ENCODE measurements around the gene ATXN1. TPM values are rescaled to one million over a fixed set of nuclear protein-coding genes. Genes with fewer than 3 reads are reported as not detected.

ATXN1 gene
- total and polyA plus RNA-seq, 2 of the 8 experiments (the other 6 are each of a cell fraction or from before 2014, with no cell fraction given) = 1.6 to 4.0 TPM

DNA sequence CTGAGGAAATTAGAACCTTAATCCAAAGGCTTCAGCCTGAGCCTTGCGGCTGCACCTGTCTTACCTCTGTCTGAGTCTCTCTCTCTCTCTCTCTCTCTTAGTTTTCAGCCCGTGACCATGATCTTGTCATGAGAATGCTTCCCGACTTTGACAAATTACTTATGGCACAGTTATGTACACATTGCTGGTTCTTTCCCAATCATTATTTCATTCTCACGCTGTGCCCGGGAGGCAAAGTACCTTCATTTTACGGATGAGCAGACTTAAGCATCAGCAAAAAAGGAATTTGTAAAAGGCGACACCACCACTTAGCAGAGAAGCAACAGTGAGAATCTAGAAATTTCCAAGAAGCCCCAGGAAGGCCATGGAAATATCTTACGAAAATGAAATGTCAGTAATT is 468.3 kb downstream of the ATXN1 start:
- Histone ChIP-seq H3K4me3 (ENCODE audit: extremely low read depth in 1 of 4, insufficient read depth in 2 of 4, low read depth in 3 of 4, low read length in 4 of 4) (no peak overlapping the region), H3K79me2 (ENCODE audit: control insufficient read depth in 1 of 2, insufficient read depth in 2 of 2, low read length in 2 of 2) (no peaks in the 10 kb centered on the region), H3K56ac (replicated peaks; ENCODE audit: insufficient read length, low read depth, low read length) (no peak overlapping the region), H3K18ac (ENCODE audit: extremely low read depth, low read length) (no peak overlapping the region), H2AFZ (ENCODE audit: low read length) (no peak overlapping the region), H4K5ac (ENCODE audit: insufficient read length, low read depth, low read length) (no peak overlapping the region), H2BK15ac (ENCODE audit: low read length) (no peak overlapping the region), H3K9me3 (ENCODE audit: insufficient read depth in 2 of 2, low read depth in 1 of 2, low read length in 1 of 2) (no peaks in the 10 kb centered on the region; a peak in 1 of 4 replicates), H2BK5ac (ENCODE audit: low read depth, low read length) (no peak overlapping the region), H4K20me1 (replicated peaks in 1 of 2; ENCODE audit: control insufficient read depth in 1 of 2, insufficient read depth in 2 of 2, low read length in 2 of 2) (no peaks in the 10 kb centered on the region), H3K4ac (replicated peaks; ENCODE audit: insufficient read length, low read depth, low read length) (no peak overlapping the region), H4K8ac (ENCODE audit: extremely low read depth, insufficient read depth, low read length) (no peak overlapping the region), H3K23me2 (ENCODE audit: low read depth, low read length) (no peaks in the 10 kb centered on the region), H3K14ac (ENCODE audit: insufficient read length) (no peak overlapping the region), H2AK5ac (ENCODE audit: low read depth, low read length) (no peak overlapping the region), H3K23ac (ENCODE audit: insufficient read length) (no peak overlapping the region), H3K36me3 (ENCODE audit: control insufficient read depth in 2 of 4, insufficient read depth in 4 of 4, low read length in 3 of 4) (no peaks in the 10 kb centered on the region), H3K4me1 (replicated peaks in 1 of 4; ENCODE audit: control insufficient read depth in 3 of 4, insufficient read depth in 4 of 4, low read length in 3 of 4) (0 out of 7 replicates have a peak, but pooled peaks cover 0 to 2% (median 0%) of the 10 kb centered on the region in 4 experiments), H3K79me1 (ENCODE audit: low read depth, low read length) (no peaks in the 10 kb centered on the region), H2BK12ac (ENCODE audit: low read depth, low read length) (no peak overlapping the region), H3K27ac (ENCODE audit: low read depth, low read length) (no peak overlapping the region), H4K91ac (replicated peaks; ENCODE audit: insufficient read length, low read length) (no peak overlapping the region), H3K27me3 (replicated peaks in 1 of 4; ENCODE audit: control insufficient read depth in 3 of 4, extremely low read depth in 1 of 4, insufficient read depth in 3 of 4, low read length in 3 of 4) (no peaks in the 10 kb centered on the region), H2BK20ac (ENCODE audit: low read length) (no peak overlapping the region), H3K4me2 (ENCODE audit: insufficient read depth in 1 of 2, low read depth in 2 of 2, low read length in 2 of 2) (no peak overlapping the region), H2BK120ac (replicated peaks; ENCODE audit: low read depth, low read length) (no peak overlapping the region), H3K9ac (replicated peaks in 1 of 4; ENCODE audit: extremely low read depth in 1 of 4, low read depth in 3 of 4, low read length in 3 of 4) (no peak overlapping the region)
- DNase-seq (ENCODE audit: low read depth in 1 of 2, low spot score in 2 of 2) (no peak), FAIRE-seq (no peak)
- ChIA-PET CTCF (ENCODE audit: partially characterized antibody) (interaction anchor here (1.1 to 3.2 kb wide), 2 partner anchors 16 to 40 kb away, joined by 3 to 18 read pairs; no protein-coding TSS in a partner anchor), POLR2A (ENCODE audit: partially characterized antibody) (no interaction called here)
- WGBS, 2 experiments (ENCODE audit: extremely low coverage in 1 of 2, insufficient coverage in 1 of 2, insufficient read length in 1 of 2, insufficient replicate concordance in 2 of 2, low coverage in 1 of 2, low lambda C conversion rate in 2 of 2, missing lambda C conversion rate in 1 of 2) = 82% methylated on average over 8 of the region's 8 CpGs; no CpG with 5 or more reads in 1 of the 2 experiments
- TF ChIP-seq BCL11A (IDR thresholded peaks at IDR 0.05; ENCODE audit: low read depth in 2 of 2, low read length in 2 of 2) (no peak), YY1 (IDR thresholded peaks at IDR 0.05; ENCODE audit: low read depth, low read length) (no peak), CHD1 (IDR thresholded peaks at IDR 0.05; ENCODE audit: low read depth, low read length) (no peak), RFX5 (IDR thresholded peaks at IDR 0.05; ENCODE audit: borderline replicate concordance, low read depth, low read length) (no peak), ATF2 (IDR thresholded peaks at IDR 0.05; ENCODE audit: low read length) (no peak), EGR1 (IDR thresholded peaks at IDR 0.05; ENCODE audit: borderline replicate concordance, low read depth, low read length) (no peak), ZNF274 (IDR thresholded peaks at IDR 0.05; ENCODE audit: borderline replicate concordance, extremely low read depth, low read length) (no peak), EP300 (IDR thresholded peaks at IDR 0.05; ENCODE audit: borderline replicate concordance in 1 of 2, low read depth in 2 of 2, low read length in 2 of 2) (no peak), KDM5A (IDR thresholded peaks at IDR 0.05; ENCODE audit: low read length) (no peak), KDM1A (IDR thresholded peaks at IDR 0.05; ENCODE audit: borderline replicate concordance, low read length) (no peak), KDM4A (IDR thresholded peaks at IDR 0.05; ENCODE audit: low read depth, low read length, severe bottlenecking) (no peak), BACH1 (IDR thresholded peaks at IDR 0.05; ENCODE audit: low read length) (no peak), CBX8 (IDR thresholded peaks at IDR 0.05; ENCODE audit: borderline replicate concordance, low read depth, low read length) (no peak)
